HG03103 (cell line): ENCODE data around the gene KCTD5.
A peak's percentile ranks its signal among the peaks of the same experiment; 100 is the strongest.
"Not testable (repeated sequence)": the region's sequence is repeated elsewhere in the genome, so short reads cannot be mapped to it uniquely, and the experiment has no call there.

ENCODE experiments used
- ATAC-seq: cut with Tn5 transposase; IDR thresholded peaks from one replicate; pipeline ENCODE4 v1.9.1; 2021; ENCODE audit warnings: low read depth; ENCODE audit not compliant: unreplicated experiment

The KCTD5 gene, protein sequence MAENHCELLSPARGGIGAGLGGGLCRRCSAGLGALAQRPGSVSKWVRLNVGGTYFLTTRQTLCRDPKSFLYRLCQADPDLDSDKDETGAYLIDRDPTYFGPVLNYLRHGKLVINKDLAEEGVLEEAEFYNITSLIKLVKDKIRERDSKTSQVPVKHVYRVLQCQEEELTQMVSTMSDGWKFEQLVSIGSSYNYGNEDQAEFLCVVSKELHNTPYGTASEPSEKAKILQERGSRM

DNA sequence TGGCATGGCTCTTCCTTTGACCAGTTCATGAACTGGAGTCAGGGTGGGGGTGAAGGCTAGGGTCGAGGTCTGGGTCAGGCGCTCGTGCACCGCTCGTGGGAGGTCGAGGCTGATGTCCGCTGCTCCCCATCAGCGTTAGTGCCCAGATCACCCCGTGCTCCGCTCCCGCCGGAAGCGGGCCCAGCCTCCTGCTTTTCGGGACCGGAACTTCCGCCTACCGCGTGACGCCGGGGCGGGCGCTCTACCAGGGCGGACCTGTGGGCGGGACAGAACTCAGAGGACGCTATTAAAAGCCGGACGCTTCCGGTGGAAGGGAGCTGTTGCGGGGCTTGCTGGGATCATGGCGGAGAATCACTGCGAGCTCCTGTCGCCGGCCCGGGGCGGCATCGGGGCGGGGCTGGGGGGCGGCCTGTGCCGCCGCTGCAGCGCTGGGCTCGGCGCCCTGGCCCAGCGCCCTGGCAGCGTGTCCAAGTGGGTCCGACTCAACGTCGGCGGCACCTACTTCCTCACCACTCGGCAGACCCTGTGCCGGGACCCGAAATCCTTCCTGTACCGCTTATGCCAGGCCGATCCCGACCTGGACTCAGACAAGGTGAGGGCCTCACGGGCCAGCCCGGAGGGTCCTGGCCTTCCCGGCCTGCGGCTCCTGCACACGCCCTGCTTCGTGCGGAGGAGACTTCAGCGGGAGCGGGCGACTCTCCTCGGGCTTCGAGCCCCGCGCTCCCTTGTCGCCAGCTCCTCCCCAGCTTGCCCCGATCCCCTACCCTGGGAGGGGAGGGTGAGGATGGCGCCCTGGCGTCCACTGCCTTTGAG is at the start of gene KCTD5:
TSS of gene KCTD5 (plus strand) at position 315 of the 813 bp plus-strand sequence. CDS start at position 341, 26 bp downstream.
- ATAC-seq = peak; percentile 45

DNA sequence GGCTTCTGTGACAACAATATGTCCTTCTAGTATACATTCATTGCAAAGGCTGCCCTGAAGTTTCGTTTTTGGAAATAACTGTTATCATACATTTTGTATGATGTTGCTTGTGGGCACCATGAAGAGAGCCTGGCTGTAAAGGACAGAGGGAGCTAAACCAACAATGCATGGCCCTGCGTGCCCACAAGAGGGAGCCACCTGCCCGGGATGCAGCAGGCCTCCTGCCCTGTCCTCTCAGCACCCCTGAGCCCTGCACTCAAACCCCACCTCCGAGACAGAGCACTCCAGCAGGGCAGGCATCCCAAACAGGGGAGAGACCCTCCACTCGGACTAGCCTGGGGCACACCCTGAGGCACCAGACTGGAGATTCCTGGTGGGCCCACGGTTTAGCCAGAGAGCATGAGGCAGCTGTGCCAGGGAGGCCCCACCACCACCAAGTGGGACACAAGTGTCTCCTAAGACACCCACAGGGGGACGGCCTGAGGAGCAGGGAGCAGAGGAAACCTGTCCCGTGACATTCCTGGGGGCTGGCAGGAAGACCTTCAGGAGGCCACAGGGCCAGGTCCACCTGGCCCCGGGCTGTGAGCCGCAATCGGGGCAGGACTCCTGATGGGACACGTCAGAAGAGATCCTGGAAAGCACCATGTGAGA is 43.1 kb upstream of the KCTD5 start:
- not testable (repeated sequence) for ATAC-seq

DNA sequence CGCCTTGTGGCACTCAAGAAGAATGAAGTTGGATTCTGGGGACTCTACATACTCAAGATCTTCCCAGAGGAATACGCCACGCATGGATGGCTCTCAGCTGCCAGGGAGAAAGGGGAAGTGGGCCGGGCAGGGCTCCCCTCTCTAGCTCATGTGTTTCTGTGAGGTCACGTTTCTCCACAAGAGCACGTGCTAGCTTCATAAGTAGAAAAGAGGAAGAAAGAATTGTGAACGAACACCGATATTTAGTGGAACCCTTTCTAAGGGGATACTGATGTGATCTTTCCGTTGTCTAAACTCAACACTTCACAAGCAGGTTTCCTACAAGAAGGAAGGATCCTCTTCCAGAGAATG is 42.6 kb upstream of the KCTD5 start:
- not testable (repeated sequence) for ATAC-seq

DNA sequence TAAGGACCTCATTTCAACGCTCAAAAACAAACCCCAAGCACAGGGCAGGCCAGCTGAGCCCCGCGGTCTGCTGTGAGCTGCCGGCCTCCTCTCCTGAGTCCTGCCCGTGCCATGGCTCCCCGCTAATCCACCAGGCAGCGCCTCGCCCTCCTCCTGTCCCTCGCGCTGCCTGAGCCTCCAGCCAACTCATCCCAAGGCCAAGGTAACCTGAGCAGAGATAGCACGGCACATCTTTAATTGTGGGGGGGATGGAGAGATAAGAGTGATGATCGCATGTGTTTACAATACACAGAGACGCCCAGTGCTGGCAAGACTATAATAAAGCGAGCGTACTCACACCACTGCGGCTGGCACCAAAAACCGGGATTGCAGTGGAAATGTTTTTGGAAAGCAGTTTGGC is 39.8 kb upstream of the KCTD5 start:
- ATAC-seq = not testable (repeated sequence)

DNA sequence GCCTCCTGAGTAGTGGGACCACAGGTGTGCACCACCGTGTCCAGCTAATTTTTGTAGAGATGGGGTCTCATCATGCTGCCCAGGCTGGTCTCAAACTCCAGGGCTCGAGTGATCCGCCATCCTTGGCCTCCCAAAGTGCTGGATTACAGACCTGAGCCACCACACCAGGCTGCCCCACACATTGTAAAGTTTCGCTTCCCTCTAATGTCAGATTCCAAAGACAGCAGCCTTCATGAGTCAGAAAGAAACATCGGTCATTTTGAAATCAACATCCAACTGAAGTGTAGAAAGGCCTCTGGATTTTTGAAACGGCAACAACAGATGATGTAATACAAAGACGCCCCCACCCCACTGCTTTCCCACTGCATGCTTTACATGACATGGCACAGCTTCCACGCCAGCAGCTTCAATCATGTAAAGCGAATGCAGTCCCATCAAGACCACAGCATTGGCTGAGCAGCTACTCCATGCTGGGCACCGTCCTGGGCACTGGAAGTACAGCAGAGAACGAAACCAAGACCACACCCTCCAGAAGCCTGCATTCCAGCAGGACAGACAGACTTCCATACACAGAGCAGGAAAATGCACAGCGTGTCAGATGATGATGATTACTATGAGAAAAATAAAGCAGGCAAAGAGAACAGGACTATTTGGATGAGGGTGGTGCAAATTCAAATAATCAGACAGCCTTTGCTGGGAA is 37.4 kb upstream of the KCTD5 start:
- ATAC-seq = not testable (repeated sequence)

DNA sequence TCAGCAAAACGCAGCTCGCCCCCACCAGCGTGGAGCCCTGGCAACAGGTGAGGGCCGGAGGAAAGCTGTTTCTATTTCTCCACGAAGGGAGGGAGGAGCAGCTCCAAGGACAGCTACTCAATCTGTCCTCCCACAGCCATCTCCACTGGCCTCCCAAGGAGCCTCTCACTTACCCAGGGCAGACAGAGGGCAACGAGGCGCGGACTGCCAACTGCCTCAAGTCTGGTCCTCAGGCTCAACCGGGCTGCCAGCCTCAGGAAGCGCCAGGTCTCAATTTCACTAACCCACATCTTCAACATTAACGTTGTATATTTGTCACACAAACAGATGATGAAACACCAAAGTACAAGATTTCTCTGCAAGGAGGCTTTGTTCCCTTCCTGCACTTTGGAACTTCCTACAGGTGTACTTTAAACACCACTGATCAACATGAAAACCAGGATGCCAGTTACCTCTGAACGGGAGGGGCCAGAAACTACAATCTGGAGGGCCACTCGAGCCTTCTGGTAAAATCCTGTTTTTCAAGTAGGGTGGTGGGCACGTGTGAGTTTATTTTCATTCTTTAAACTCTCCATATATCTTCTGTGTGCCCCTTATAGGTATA is 31.0 kb upstream of the KCTD5 start:
- not testable (repeated sequence) for ATAC-seq

DNA sequence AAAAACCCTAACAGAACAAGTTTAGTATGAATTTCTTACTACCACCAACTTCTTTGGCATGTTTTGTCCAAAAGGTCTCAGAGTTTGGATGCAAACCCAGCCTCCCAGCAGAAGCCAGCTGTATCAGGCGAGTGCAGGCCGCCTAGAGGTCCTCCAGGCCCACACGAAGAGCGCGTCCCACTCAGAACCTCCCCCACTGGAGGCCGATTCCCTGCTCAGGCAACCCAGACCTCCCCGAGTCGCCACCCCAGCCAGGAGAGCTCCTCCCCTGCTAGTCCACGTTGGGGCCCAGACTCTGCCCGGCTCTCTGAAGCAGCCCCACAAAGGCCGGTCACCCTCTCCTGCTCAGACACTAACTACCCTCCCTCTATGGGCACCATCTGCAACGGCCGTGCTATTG is 28.4 kb upstream of the KCTD5 start:
- not testable (repeated sequence) for ATAC-seq

DNA sequence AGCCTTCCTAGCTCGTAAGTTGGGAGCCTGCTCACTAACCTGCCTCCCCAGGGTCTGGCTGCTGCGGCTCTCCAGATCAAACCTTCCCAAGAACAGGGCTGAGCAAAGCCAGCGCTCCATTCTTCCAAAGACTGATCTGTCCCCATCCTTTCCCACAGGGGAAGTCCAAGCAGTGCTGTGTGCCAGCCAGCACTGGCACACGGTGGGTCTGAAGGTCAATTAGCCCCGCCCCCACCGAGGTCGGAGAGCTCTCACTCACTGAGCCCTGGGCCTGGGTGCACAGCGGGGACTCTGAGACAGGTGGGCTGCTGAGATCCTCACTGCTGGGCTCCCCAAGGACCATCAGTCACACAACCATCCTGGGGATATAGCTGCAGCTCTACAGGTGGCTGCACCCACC is 27.4 kb upstream of the KCTD5 start:
- ATAC-seq = not testable (repeated sequence)

DNA sequence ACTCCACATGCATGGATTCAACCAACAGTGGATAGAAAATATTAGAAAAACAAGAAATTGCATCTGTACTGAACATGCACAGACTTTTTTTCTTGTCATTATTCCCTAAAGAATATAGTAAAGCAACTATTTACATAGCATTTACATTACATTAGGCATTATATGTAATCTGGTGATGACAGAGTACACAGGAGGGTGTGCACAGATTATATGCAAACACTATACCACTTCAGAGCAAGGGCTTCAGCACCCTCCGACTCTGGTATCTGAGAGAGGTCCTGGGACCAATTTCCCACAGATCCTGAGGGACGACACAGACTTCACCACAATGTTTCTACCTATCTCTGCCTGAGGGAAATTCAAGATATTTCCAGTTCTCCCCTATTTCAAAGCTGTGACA is 25.3 kb upstream of the KCTD5 start:
- ATAC-seq = no peak

DNA sequence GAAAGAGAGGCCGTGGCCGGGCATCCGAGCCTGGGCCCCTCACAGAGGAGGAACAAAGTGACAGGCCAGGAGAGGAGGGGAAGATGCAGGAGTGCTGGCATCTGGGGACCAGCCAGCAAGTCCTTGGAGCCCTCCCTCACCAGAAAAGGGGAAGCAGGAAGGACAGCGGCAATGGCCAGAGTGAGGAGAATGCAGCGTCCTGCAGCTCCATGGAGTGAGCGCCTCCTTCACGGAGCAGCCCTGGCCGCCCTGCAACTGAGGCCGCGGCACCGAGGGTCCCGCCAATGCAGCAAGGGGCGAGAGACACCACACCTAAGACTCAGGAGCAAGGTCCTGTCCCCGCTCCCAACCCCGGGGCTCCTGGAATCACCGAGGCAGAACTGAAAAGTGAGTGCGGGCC is 24.5 kb upstream of the KCTD5 start:
- ATAC-seq = not testable (repeated sequence)

DNA sequence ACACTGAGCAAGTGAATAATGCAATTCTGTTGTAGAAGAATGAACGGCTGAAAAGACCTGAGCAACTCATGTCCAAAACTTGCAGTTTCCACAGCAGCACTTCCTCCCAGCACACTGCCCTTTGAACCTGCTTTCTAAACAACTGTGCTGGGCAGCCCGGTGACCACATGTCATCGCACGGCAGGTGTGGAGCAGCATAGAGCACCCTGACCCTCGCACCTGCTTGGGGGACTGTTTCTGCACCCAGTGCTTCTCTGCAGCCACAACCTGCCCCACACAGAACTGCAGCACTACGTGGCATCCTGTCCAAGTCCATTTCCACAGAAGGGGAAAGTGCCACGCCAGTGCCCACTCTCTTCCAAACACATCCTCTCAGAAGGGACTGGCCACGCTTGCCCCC is 22.8 kb upstream of the KCTD5 start:
- not testable (repeated sequence) for ATAC-seq

DNA sequence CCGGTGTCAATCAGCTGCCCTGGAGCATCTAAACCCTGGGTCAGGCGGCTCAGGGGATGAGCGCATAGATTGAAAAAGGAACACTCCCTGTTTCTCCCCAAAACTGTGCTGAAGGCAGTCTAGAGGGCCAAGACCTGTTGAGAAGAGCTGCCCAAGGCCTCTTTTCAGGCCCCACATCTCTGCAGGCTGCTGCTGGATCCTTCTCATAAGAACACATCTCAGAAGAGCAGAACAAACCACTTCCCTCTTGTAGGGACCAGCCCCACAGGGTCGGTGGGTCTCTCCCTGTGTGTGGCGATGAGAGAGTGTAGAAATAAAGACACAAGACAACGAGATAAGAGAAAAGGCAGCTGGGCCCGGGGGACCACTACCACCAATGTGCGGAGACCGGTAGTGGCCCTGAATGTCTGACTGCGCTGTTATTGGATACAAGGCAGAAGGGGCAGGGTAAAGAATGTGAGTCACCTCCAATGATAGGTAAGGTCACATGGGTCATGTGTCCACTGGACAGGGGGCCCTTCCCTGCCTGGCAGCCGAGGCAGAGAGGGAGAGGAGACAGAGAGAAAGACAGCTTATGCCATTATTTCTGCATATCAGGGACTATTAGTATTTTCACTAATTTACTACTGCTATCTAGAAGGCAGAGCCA is 22.2 kb upstream of the KCTD5 start:
- ATAC-seq = not testable (repeated sequence)

DNA sequence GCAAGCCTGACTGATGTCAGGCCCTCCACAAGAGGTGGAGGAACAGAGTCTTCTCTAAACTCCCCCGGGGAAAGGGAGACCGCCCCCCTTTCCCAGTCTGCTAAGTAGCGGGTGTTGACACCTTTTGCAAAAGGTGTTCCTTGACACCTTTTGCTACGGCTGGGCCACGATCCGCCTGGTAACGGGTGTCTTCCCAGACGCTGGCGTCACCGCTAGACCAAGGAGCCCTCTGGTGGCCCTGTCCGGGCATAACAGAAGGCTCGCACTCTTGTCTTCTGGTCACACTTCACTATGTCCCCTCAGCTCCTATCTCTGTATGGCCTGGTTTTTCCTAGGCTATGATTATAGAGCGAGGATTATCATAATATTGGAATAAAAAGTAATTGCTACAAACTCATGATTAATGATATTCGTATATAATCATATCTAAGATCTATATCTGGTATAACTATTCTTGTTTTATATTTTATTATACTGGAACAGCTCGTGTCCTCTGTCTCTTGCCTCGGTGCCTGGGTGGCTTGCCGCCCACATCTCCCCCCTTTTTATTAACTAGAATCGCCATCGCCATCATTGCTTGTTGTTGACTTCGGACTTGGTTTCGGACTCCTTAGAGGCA is 21.5 kb upstream of the KCTD5 start:
- ATAC-seq = not testable (repeated sequence)

DNA sequence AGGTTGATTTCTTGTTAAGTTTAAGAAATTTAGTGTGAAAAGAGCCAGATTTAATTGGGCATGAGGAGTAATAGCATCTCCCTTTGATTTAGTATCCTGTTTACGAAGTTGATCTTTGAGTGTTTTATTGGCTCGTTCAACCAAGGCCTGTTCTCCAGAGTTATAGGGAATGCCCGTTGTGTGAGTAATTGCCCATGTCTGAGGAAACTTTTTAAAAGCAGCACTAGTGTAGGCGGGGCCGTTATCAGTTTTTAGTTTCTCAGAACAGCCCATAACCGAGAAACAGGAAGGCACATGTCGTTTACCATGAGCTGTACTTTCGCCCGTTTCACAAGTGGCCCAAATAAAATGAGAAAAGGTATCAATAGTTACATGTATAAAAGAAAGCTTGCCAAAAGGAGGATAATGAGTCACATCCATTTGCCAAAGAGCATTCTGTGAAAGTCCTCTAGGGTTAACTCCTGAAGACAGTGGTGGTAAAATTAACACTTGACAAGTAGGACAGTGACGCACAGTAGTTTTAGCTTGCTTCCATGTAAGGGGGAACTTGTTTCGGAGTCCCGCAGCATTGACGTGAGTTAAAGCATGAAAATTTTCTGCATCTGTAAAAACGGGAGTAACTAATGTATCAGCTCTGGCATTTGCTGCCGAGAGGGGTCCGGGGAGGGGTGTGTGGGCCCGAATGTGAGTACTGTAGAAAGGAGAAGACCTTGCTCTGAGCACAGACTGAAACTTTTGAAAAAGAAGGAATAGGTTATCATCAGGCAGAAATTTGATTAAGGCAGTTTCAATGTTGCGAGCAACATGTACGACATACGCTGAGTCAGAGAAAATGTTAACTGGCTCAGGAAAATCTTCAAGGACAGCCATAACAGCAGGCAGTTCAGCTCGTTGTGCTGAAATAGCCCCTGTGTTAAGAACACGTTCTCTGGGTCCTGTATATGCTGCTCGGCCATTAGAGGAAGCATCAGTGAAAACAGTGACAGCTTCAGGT is 18.5 kb upstream of the KCTD5 start:
- no peak for ATAC-seq

DNA sequence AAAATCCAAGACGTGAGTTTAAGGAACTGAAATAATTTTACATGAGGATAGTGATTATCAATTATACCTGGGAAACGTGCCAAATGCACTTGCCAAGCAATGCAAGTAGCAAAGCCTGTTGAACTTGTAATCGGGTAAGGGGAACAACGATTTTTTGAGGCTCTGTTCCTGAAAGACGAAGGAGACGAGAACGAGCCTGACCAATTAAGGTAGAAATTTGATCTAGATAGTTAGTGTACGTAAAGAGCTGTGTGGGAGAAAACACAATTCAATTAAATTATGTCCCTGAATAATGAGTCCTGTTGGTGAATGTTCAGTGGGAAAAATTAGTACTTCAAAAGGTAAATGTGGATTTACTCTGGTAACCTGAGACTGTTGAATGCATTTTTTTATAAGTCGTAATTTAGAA is 17.7 kb upstream of the KCTD5 start:
- ATAC-seq = no peak

DNA sequence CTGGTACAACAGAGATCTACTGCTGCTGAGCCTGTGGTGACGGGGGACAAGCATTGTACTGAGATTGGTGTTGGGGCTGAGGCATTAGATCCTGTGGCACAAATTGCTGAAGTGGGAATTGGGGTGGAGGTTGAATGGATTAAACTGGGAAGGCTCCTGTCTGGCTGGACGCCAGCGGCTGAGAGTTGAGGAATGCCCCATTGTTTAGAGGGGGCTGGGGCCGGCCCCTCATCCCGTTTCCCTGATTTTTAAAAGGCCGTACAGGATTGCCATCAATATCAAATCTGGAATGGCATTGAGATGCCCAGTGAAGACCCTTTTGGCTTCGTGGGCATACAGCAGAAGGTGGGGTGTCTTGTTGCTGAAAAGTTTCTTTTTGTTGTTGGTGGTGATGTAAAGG is 15.7 kb upstream of the KCTD5 start:
- ATAC-seq = not testable (repeated sequence)

DNA sequence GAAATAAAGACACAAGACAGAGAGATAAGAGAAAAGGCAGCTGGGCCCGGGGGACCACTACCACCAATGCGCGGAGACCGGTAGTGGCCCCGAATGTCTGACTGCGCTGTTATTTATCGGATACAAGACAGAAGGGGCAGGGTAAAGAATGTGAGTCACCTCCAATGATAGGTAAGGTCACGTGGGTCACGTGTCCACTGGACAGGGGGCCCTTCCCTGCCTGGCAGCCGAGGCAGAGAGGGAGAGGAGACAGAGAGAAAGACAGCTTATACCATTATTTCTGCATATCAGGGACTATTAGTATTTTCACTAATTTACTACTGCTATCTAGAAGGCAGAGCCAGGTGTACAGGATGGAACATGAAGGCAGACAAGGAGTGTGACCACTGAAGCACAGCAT is 12.7 kb upstream of the KCTD5 start:
- ATAC-seq = not testable (repeated sequence)

DNA sequence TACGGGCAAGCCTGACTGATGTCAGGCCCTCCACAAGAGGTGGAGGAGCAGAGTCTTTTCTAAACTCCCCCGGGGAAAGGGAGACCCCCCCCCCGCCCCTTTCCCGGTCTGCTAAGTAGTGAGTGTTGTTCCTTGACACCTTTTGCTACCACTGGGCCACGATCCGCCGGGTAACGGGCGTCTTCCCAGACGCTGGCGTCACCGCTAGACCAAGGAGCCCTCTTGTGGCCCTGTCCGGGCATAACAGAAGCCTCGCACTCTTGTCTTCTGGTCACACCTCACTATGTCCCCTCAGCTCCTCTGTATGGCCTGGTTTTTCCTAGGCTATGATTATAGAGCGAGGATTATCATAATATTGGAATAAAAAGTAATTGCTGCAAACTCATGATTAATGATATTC is 12.3 kb upstream of the KCTD5 start:
- ATAC-seq = not testable (repeated sequence)
